HG02981 (cell line): ENCODE results near the gene MYG1.

Source experiments
- ATAC-seq: cut with Tn5 transposase; IDR thresholded peaks from one replicate; pipeline ENCODE4 v1.9.1; 2021; ENCODE audit warnings: mild to moderate bottlenecking, moderate library complexity; ENCODE audit not compliant: unreplicated experiment

Gene MYG1

DNA sequence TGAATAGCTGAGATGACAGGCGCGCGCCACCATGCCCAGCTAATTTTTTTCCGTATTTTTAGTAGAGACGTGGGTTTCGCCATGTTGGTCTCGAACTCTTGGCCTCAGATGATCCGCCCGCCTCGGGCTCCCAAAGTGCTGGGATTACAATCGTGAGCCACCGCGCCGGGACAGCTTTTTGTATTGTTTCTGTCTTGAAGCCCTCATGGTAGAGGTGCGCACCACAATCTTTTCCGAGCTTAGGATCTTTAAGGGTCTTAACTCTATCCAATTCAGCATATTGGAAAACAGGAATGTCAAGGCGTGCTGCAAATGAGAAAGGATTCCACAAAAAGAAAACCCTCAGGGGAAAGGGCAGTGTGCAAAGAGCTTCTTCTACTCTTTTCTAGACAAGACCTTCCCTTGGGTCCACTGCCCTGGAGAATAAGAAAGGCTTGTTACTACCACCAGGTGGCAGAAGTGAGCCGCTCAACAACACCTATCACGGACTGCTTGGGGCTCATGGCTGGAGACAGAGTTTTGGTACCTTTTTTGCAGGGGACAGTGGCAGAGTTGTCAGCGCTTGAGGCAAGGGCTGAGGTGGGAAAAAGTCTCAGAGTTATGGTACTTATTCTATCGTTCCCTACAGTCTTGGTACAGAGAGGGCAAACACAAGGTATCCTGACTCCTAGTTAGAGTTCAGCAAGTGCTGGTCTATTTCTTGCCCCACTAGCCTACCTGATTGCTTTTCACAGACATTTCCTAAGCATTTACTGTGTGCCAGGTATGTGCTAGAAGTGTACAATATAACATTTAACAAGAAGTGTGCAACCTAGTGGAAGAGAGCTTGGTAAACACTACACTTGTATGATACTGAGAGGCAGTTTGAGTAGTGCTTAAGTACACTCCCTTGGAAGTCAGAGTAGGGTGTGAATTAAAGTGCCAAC lies 53.1 kb downstream of the MYG1 start:
- no peak for ATAC-seq

DNA sequence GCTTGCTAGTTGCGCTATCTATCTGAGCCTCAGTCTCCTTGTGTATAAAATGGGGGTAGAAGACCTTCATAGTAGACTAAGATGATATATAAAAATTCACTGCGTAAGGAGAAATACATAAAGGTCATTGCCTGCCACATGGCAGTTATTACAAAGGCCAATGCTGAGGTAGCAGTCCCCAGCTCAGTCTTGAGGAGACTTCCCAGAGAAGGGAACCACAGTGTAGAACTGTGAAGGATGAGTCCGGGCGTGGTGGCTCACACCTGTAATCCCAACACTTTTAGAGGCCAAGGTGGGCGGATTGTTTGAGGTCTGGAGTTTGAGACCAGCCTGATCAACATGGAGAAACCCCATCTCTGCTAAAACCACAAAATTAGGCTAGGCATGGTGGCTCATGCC lies 53.8 kb downstream of the MYG1 start:
- no peak for ATAC-seq

DNA sequence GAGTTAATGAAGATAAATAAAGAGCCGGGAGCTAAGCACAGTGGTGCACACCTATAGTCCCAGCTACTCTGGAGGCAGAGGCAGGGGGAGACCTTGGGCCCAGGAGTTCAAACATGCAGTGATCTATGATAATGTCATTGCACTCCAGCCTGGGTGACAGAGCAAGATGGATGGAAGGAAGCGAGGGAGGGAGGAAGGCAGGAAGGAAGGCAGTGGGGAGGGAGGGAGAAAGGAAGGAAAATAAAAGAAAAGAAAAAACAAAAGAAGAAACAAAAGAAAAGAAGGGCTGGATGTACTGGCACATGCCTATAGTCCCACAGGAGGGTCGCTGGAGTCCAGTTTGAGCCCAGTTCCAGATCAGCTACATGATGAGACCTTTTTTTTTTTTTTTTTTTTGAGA lies 55.6 kb downstream of the MYG1 start:
- no peak for ATAC-seq
